Cortex of kidney (tissue), 1 donor: ENCODE results near the gene JPH3.
"Not testable (repeated sequence)": the region's sequence is repeated elsewhere in the genome, so short reads cannot be mapped to it uniquely, and the experiment has no call there.

Experiments used
- DNase-seq: peaks from one replicate; lab custom pipeline; 2025; lab: John Stamatoyannopoulos, UW

JPH3 gene

DNA sequence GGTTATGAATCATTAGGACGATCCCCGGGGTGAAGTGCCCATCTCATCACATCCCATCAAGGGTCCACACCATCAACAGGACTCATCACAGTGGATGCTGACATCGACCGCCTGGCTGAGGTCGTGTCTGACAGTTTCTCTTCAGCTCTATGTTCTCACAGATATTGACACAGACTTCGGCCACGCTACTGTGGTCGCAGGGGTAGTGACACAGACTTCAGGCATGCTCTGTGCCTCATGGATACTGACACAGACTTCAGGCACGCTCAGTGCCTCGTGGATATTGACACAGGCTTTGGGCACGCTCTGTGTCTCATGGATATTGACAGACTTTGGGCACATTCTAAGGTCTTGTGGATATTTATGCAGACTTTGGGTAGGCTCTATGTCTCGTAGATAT, 113.3 kb downstream of the JPH3 start:
- no peak for DNase-seq

DNA sequence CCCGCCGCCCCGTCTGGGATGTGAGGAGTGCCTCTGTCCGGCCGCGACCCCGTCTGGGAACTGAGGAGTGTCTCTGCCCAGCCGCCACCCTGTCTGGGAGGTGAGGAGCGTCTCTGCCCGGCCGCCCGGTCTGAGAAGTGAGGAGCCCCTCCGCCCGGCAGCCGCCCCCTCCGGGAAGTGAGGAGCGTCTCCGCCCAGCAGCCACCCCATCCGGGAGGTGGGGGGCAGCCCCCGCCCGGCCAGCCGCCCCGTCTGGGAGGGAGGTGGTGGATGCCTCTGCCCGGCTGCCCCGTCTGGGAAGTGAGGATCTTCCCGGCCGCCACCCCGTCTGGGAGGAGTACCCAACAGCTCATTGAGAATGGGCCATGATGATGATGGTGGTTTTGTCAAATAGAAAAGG, 116.5 kb downstream of the JPH3 start:
- DNase-seq, result not testable (repeated sequence)

DNA sequence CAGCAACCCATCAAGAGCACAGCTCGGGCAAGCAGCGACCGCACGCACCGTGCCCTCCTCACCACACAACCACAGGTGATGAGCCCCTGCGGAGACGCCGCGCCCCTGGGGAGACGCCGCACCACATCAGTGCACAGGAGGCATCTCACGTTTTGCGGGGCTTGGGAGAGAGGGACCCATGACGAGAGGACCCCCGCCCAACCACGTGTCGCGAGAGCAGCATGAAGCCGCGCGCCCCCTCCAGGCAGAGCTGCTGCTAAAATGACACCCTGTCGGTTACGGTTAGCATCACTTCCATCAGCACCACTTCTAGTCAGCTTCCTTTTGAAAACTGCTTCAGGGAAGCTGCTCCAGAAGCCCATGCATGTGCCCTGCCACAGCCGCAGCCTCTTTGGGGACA, 118.1 kb downstream of the JPH3 start:
- no peak for DNase-seq

DNA sequence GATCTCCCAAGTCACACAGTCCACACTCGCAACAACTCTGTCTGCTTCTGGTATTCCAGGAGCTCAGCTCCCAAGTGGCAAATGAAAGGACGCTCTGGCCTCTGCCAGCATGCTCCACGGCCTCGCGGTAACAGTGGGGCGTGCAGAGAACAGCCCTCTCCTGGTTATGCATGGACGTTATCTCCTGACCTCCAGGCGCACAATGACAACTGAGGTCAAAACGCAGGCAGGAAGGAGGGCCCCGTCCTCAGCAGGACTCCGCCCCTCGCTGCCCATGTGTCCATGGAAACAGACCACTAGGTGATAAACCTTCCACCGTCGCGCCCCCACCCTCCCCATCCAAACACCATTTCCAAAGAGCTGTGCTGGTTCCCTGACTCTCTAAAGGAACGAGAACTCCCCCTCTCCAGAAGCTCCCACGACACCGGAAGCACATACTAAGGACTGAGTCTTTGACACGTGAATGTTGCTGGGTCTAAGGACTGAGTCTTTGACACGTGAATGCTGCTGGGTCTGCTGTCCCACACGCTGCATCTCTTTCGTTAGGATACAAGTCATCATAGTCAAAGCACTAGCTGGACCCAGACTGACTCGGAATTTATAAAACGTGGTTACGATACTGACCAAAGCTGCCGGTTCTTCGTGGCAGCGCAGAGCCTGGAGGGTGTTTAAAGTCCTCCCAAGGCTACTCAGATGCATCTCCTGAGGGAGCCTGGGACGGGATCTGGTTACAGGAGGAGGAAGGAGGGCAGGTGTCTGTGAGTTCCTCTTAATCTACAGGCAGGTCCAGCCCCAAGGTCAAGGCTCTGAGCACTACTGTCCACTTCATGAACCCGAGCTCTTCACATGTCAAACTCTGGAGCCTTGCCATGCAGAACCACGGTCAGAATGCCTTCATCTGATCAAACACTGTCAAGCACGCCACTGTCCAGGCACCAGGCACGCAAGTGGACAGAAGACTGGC, 119.6 kb downstream of the JPH3 start:
- DNase-seq, result no peak

DNA sequence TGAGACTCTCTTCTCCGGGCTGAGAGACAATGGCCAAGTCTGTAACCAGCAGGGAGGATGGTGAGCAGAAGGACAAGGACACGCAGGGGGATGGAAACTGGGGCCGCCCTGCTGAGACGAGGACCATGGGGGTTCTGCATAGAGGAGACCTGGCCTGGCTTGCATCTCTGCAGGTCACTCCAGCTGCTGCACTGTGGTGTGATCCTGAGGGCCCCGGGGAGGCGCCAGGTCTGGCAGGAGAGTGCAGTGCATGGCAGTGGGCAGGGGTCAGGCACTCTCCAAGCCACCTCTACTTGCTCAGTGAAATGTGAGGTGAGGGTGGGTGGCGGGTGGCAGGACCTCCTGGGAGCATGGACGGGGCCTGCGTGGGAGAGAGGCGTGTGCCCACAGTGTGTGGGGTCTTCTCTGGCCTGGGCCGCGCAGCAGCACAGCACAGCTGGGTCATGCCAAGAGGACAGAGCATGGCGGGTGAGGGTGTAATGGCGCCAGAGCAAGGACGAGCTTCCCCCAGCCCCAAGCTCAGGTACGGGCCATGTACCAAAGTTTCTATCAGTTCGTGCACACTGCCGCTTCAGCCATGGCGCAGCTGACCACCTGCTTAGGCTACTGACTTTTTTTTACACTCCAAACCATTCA, 120.4 kb downstream of the JPH3 start:
- DNase-seq, result no peak

DNA sequence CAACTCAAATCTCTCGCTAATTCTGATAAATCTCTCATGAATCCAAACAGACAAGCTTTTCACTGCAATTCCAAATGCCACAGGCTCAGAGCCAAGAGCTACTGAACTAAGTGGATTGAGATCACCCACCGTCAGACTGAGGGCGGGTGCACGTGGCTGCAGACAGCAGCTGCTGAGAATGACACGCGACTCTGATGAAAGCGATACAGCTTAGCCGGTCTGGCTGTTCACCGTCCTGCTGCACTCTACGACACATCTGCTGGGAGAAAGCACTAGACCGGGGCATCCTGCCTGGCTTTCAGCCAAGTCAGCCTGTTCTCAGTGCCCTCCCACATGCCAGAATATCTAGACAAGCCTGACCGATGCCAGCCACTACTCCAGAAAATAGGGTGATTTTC, 120.9 kb downstream of the JPH3 start:
- DNase-seq, result no peak

DNA sequence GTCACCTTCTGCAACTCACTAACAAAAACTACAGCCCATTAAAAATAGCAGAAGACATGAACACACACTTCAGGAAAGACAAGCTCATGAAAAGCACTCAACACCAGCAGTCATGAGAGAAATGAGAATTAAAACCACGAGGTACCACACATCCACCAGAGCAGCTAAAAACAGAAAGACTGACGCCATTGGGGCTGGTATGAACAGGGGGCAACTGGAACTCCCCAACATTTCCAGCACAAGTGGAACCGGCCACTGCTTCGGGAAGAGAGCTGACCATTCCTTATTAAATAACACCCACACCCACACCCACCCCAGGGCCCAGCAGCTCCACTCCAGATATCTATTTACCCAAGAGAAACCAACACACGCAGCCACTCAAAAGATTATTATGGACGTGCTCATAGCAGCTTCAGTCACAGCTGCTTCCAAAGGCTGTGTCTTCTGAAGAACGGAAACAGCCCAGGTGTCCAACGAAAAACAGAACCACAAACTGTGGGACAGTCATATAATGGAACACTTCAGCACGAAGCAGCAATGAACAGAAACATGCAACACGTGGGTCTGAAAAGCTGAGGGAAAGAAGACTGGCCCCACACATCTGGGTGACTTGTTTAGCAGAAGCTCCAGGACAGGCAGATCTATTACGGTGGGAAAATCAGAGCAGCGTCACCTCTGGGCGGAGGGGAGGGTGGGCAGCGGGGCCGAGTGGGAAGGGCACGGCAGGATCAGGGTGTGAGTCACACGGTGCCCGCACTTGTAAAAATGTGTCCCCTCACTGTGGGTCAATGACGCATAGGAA, 122.4 kb downstream of the JPH3 start:
- no peak for DNase-seq

DNA sequence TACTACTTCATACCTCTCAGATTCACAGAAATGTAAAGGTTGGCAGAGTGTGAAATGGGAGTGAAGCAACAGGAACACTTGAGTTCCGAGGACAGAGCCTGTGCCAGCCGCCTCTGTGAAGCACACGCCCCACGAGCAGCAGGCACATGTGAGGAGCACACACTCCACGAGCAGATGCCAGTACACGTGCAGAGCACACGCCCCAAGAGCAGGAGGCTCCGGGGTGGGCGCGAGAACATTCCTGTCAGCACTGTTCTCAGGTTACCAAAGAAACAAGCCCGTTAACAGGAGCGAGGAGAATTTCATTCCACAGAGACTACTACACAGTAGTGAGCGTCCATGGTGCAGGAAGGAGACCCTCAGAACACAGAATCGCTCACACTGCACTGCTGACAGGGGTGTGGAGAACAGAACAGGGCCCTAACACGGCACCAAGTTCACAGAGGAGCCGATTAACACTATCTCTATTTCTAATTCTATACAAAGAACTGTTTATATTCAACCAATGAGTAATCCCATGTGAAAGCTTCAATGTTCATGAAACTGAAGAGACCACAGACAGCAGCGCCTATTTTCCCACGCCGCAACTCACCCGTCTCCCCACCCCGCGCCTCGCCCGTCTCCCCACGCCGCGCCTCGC, 123.4 kb downstream of the JPH3 start:
- DNase-seq, result no peak

DNA sequence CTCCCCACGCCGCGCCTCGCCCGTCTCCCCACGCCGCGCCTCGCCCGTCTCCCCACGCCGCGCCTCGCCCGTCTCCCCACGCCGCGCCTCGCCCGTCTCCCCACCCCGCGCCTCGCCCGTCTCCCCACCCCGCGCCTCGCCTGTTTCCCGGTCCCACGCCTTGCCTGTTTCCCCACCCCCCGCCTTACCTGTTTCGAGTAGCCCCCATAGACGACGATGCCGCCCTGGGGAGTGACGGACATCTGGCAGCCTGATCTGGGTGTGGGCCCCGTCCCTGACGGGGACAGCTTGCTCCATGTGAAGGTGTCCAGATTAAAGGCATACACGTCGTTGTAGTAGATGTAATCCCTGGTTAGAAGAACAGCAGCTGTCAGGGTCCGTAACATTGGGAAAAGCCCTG, 124.3 kb downstream of the JPH3 start:
- not testable (repeated sequence) for DNase-seq

DNA sequence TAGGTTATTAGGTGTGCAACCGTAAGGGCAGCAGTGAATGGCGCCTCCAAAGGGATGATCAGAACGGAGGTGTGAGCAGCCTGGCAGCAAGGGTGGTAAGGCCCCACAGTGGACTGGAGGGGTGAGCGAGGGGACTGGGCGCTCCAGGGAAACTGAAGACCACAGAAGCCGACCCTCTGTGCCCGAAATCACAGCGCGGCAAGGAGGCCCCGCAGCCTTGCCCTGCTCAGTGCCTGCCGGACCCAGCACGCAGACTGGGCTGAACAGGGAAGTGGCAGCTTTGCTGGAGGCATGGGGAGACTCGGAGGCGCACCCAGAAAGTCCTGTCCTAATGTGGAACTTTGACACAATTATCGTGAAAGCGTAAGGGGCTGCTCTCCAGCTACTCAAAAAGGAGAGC, 125.0 kb downstream of the JPH3 start:
- no peak for DNase-seq

DNA sequence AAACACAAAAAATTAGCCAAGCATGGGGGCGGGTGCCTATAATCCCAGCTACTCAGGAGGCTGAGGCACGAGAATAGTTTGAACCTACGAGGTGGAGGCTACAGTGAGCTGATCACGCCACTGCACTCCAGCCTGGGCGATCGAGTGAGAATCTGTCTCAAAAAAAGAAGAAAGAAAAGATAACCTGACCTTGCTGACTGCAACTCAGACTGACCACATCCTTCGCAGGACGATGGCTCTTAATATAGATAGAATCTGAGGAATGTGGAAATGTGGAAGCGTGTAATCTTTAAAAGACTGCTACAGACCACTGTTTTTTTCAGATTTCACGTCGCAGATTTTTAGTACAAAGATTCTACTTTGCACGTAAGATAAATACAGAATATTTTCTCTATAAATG, 125.7 kb downstream of the JPH3 start:
- no peak for DNase-seq

DNA sequence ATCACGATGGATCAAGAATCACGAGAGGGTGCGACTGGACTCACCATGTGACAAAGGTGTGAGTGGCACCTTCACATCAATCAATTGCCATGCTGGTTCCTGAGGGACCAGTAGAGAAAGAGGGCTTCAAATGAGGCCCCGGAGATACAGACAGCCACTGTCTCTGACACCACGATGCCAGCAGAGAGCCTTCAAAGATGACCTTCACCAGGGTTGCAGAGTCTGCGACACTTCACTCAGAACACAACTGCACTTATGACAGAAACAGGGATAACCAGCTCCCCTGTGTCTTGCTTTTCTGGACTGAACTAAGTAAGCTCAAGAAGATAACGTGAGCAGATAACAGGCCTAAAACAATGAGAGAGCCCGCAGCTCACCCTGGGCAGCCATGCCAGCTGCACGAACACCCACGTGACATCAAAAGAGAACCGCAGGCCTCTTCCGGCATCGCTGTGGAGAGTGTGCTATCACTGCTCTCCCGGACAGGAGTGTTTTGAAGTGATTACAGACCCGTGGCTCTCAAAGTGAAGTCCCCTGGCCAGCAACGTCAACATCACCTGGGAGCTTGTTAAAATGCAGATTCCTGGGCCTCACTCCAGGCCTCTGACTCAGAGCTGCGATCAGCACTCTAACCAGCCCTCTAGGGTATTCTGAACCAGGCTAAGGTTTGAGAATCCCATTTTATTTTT, 127.1 kb downstream of the JPH3 start:
- DNase-seq, result no peak

DNA sequence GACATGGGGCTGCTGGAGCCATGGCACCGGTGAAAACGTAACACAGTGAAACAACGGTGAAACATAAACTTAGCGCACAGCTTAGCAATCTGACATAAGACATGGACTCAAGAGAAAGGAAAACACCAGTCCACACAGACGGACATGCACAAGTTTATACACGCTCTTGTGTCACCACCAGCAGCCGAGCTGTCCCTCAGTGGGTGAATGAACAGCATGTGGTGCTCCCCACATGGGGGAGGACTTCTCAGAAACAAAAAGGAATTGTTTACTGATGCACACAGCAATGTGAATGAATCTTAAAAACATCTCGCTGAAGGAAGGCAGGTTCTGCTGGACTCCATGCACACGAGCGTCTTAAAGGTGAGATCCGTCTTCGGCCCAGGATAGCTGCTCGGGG, 129.3 kb downstream of the JPH3 start:
- DNase-seq, result no peak

DNA sequence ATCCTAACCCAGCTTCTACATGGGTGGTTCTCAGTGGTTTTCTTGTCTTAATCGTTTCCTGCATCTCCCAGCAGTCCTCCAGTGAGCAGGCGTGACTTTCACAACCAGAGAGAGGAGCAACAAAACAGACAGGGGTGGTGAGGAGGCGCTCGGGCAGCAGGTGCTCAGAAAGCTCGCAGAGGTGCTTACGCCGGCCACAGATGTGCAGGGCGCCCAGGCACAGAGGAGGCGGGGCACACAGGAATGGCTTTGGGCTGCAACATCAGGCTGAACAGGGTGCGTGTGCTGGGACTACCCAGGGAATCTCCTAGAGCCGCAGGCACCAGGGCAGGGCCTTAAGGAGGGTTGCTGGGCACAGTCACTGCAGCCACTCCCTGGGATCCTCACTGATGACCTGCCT, 130.9 kb downstream of the JPH3 start:
- DNase-seq, result no peak

DNA sequence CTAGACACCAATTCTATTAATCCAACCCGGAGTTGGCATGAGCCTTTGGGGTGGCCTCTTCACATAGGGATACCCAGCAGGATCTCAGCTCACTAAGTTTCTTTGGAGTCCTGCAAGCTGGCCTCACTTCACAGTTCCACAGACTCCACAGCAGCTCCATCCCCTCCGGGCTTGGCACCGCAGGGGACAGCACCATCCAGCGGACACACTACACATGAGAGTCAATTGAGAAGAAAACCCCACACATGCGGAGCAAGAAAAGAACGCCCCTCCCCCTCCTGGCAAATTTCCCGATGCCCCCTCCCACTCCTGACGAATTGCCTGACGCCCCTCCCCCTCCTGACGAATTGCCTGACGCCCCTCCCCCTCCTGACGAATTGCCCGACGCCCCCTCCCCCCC, 132.3 kb downstream of the JPH3 start:
- no peak for DNase-seq

DNA sequence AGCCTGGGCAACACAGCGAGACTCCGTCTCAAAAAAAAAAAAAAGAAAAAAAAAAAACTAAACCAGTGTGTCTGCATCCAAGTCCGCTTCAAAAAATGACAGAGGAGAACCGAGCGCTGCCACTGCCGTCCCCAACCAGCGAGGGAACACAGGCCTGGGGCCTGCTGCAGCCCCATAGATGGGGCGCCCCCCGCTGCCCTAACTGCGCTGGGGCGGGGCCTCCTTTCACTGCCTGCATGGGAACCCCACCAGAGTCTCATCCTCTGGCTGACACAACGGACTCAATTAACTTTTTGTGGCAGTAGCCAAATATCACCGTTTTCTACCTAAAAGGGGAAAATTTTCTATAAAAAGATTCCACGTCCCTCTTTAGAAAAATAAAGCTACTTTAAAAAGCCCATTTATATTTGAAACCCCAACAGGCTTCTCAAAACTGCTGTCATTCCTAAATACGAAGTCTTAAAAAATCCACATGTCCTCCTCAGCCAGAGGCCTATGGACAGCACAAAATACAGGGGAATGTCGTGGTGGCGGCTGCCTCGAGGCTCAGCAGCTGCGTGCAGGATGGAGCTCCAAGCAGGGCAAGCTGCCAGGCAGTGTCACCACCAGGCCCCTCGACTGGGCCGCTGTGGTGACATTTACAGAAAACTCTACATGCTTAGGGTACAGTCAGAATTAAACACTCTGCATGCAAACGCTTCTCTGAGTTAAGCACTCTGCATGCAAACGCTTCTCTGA, 133.1 kb downstream of the JPH3 start:
- DNase-seq, result no peak

DNA sequence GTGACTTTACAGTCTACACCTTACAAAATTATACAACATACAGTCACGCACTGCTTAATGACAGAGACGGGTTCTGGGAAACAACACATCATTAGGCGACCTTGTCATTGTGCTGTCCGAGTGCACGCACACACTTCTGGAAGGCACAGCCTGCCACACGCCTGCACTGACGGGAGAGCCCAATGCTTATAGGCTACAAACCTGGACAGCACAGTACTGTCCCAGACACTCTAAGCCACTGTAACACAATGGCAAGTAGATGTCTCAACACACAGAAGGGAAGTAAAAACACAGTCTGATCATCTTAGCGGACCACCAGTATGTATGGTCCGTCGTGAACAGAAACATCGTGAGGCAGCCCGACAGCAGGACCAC, 133.7 kb downstream of the JPH3 start:
- DNase-seq, result no peak

DNA sequence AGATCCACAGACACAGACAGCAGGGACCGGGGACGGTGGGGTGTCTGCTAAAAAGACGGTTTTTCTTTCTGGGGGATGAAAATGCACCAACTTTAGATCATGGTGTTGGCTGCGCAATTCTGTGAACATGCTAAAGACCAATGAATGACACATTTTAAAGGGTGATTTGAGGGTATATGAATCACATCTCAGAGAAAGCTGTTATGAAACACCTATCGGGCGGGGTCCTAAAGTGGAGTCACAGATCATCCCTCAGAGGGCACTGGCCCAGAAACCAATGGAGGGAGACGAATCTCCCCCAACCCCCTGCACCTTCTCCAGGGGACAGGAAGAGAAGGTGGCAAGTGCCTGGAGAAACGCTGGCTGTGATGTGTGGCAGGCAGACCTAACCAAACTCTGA, 137.5 kb downstream of the JPH3 start:
- DNase-seq, result no peak

DNA sequence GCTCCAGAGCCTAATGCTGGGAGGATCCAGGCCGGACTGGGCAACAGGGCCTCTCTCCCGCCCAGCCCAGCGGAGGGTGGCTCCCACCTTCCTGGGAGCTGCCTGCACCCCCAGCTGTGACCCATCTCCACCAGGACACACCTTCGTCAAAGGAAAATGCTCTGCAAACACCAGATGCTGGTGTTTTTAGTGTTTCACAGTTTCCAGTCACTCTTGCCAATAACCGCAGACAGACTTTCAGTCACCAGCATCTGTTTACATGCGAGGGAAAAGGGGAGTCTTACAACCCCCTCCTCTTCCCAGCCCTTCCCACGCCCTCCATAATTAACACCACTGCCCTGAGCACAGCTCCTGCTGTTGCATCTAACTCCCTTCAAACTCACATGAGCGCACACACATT, 138.1 kb downstream of the JPH3 start:
- no peak for DNase-seq

DNA sequence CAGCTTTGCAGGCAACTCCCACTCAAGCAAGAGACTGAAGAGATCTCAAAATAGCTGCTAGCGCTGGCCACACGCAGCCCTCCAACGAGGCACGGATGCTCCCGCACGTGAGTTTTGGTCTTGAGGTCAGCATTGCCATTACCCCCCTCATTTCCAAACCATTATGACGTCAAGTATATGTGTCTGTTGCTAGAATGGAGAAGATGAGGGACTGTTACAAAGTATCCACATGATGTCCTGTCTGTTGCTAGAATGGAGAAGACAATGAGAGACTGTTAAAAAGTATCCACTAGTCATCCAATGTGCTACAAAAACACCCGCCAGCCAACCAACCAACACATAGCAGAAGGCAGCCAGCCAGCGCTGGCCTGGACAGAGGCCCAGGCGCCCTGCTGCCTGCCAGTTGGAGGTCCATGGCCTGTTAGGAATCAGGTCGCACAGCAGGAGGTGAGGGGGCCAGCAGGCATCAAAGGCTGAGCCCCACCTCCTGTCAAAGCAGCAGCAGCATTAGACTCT, 138.7 kb downstream of the JPH3 start:
- no peak for DNase-seq
